K562 (cell line): ENCODE data around the gene ITGB5. TPM values are rescaled to one million over a fixed set of nuclear protein-coding genes. Genes with fewer than 3 reads are reported as not detected.

Experiments used
- ATAC-seq: fragments of 200-7000 bp; cut with Tn5 transposase; 3 replicates; pipeline ENCODE4 v1.9.1; 2020; ENCODE audit warnings: moderate library complexity
- BruUV-seq: library from RNA; stranded (reverse); fragments of 400-500 nt; replicated peaks from 2 replicates; lab custom pipeline; 2021; lab: Mats Ljungman, UMichigan
- CTCF ChIA-PET: fragments of 300-600 bp; formaldehyde crosslinking; extraction: SDS; loops from one replicate; lab custom pipeline; 2021; ENCODE audit warnings: low intra/inter-chr PET ratio; lab: Yijun Ruan, JAX
- POLR2A ChIA-PET: fragments of 300-600, 350-650 bp; sonication (Branson Sonifier 250); formaldehyde crosslinking; extraction: SDS; loops from one replicate; lab custom pipeline; 2021; ENCODE audit warnings: antibody characterized with exemption, inconsistent platforms; lab: Yijun Ruan, JAX
- DNase-seq, 4 experiments: peaks; one replicate each; pipeline versions ENCODE4 v3.0.0 to v3.0.0-alpha.2; 2011 to 2018; ENCODE audit warnings: low spot score in 3 of 4, mixed read lengths in 3 of 4; ENCODE audit errors: extremely low read depth in 1 of 4
- FAIRE-seq: peaks from 2 replicates; lab custom pipeline; 2011; peaks lifted over from hg19 to GRCh38; lab: Jason Lieb, UNC
- H2AFZ ChIP-seq: 2 replicates; pipeline ENCODE4 v1.6.0; 2011; ENCODE audit warnings: low read depth, low read length, control low read depth, inconsistent platforms
- H3K27ac ChIP-seq: fragments of 200-600 bp; 3 replicates; pipeline ENCODE4 v1.8.0; 2011; ENCODE audit warnings: low read depth, mild to moderate bottlenecking, control low read depth, inconsistent platforms, low read length, moderate library complexity, mixed read lengths; ENCODE audit errors: extremely low read depth
- H3K27me3 ChIP-seq, 2 experiments: fragments of 300-600 bp in 1 of 2; 2 replicates in 1 of 2; 3 replicates in 1 of 2; pipeline versions ENCODE4 v1.6.0 to v1.8.0; 2011; ENCODE audit warnings: inconsistent platforms in 2 of 2, low read length in 2 of 2, mild to moderate bottlenecking in 1 of 2, mixed read lengths in 1 of 2, moderate library complexity in 1 of 2; ENCODE audit not compliant: control insufficient read depth in 2 of 2, insufficient read depth in 2 of 2
- H3K36me3 ChIP-seq: fragments of 300-600 bp; 3 replicates; pipeline ENCODE4 v1.8.0; 2011; ENCODE audit warnings: mild to moderate bottlenecking, low read length, inconsistent platforms; ENCODE audit not compliant: control insufficient read depth, insufficient read depth
- H3K4me1 ChIP-seq, 2 experiments: fragments of 200-600 bp in 1 of 2; replicated peaks in 1 of 2; 2 replicates in 1 of 2; 3 replicates in 1 of 2; pipeline versions ENCODE4 v1.5.1 to v1.8.0; 2011; ENCODE audit warnings: inconsistent platforms in 2 of 2, low read length in 2 of 2, mild to moderate bottlenecking in 1 of 2, mixed read lengths in 1 of 2, moderate library complexity in 1 of 2; ENCODE audit not compliant: control insufficient read depth in 2 of 2, insufficient read depth in 2 of 2
- H3K4me2 ChIP-seq: 2 replicates; pipeline ENCODE4 v1.6.1; 2011; ENCODE audit warnings: low read length, control low read depth, inconsistent platforms, mixed read lengths; ENCODE audit not compliant: insufficient read depth
- H3K4me3 ChIP-seq: fragments of 200-600 bp; sonication (generic), shearing (Covaris generic); 2 replicates; pipeline ENCODE4 v1.5.1; 2016; ENCODE audit warnings: control low read depth, inconsistent platforms
- H3K79me2 ChIP-seq: fragments of 200-600 bp; 3 replicates; pipeline ENCODE4 v1.8.0; 2011; ENCODE audit warnings: low read length, inconsistent platforms; ENCODE audit not compliant: control insufficient read depth, insufficient read depth
- H3K9ac ChIP-seq, 2 experiments: 2 replicates each; pipeline versions ENCODE4 v1.6.0 to v1.6.1; 2011; ENCODE audit warnings: low read depth in 2 of 2, low read length in 2 of 2, control low read depth in 1 of 2, inconsistent platforms in 1 of 2, mild to moderate bottlenecking in 1 of 2, mixed read lengths in 1 of 2; ENCODE audit not compliant: insufficient read depth in 1 of 2
- H3K9me1 ChIP-seq: one replicate; pipeline ENCODE4 v1.6.0; 2011; ENCODE audit warnings: inconsistent platforms, mild to moderate bottlenecking, low read length, moderate library complexity; ENCODE audit not compliant: control insufficient read depth, insufficient read depth
- H3K9me3 ChIP-seq: replicated peaks from 2 replicates; pipeline ENCODE4 v1.5.1; 2011; ENCODE audit warnings: low read depth, low read length, inconsistent platforms; ENCODE audit not compliant: control insufficient read depth, insufficient read depth
- H4K20me1 ChIP-seq: replicated peaks from 2 replicates; pipeline ENCODE4 v1.6.1; 2011; ENCODE audit warnings: low read length, inconsistent platforms, mixed read lengths; ENCODE audit not compliant: control insufficient read depth, insufficient read depth
- CHD2 ChIP-seq: IDR thresholded peaks from 2 replicates; pipeline ENCODE4 v1.6.1; 2011; ENCODE audit warnings: low read depth, low read length
- E2F8 ChIP-seq: fragments of 450-650 bp; IDR thresholded peaks from 2 replicates; pipeline ENCODE4 v1.7.1; 2018; ENCODE audit warnings: mild to moderate bottlenecking, low read depth; ENCODE audit not compliant: partially characterized antibody
- PYGO2 ChIP-seq: fragments of 450-650 bp; IDR thresholded peaks from 2 replicates; pipeline ENCODE4 v1.6.1; 2016; ENCODE audit warnings: mild to moderate bottlenecking, missing genetic modification characterization, moderate library complexity, missing compliant biosample characterization
- SMARCE1 ChIP-seq: fragments of 450-650 bp; IDR thresholded peaks from 2 replicates; pipeline ENCODE4 v1.7.1; 2016; ENCODE audit warnings: mild to moderate bottlenecking
- U2AF1 ChIP-seq: fragments of 200-400 bp; formaldehyde crosslinking; optimal IDR thresholded peaks from 2 replicates; pipeline ENCODE3; 2017; ENCODE audit warnings: mild to moderate bottlenecking, low read depth, low read length, moderate library complexity
- ZBED1 ChIP-seq: IDR thresholded peaks from 2 replicates; pipeline ENCODE4 v1.6.1; 2014
- ZNF408 ChIP-seq: fragments of 250-450 bp; sonication (Bioruptor Pico); IDR thresholded peaks from 2 replicates; pipeline ENCODE4 v1.4.0; 2020; ENCODE audit warnings: low read depth, mild to moderate bottlenecking, moderate library complexity
- WGBS: fragments of 100-300 bp; shearing (Covaris generic); methylation state at CpG from one replicate; pipeline ENCODE4 v1.1.6; 2016; ENCODE audit warnings: low coverage, mixed read lengths; ENCODE audit not compliant: insufficient coverage; ENCODE audit errors: missing lambda C conversion rate; 5-methylcytosine and 5-hydroxymethylcytosine counted together
- in situ Hi-C: fragments of 300-500 bp; cut with MboI; formaldehyde crosslinking; loops from 4 replicates; pipeline ENCODE4 v1.15.0; 2018; ENCODE audit warnings: inconsistent platforms, mixed read lengths
- intact Hi-C: fragments of 100-400 bp; cut with micrococcal nuclease; formaldehyde crosslinking; loops from 2 replicates; pipeline ENCODE4 v1.14.2; 2022
- polyA plus RNA-seq, 8 experiments: library from polyadenylated mRNA; depleted of rRNA in 4 of 8; stranded (reverse) in 5 of 8; unstranded in 3 of 8; fragments of >200 nt; fragmentation: Nextera tagmentation in 2 of 8; fragmentation: Illumina TruSeq in 1 of 8; extraction: Ambion mirVana in 2 of 8; extraction: Trizol in 1 of 8; gene quantifications; 2 replicates each; pipeline versions ENCODE4 v1.2.1 to v1.2.3, GENCODE V29; 2011 to 2014; ENCODE audit warnings: inconsistent platforms in 1 of 8, missing spikeins in 1 of 8
- total RNA-seq, 7 experiments: library from RNA; depleted of rRNA in 6 of 7; stranded (reverse); fragments of >200 nt in 6 of 7; fragmentation: Illumina TruSeq in 2 of 7; extraction: Trizol in 2 of 7; gene quantifications; 2 replicates each; pipeline versions ENCODE4 v1.2.1 to v1.2.3, GENCODE V29; 2011 to 2021; ENCODE audit warnings: low replicate concordance in 1 of 7

ITGB5 gene
- total and polyA plus RNA-seq, 9 of the 15 experiments (the other 6 are each of a cell fraction or from before 2014, with no cell fraction given) = 1.7 to 46.8 (median 9.9) TPM

- Histone ChIP-seq H3K9ac (no peak overlapping the region), H3K27ac (no peak overlapping the region), H2AFZ (no peak overlapping the region), H3K9me1 (no peaks in the 10 kb centered on the region), H4K20me1 (no peaks in the 10 kb centered on the region), H3K9me3 (no peaks in the 10 kb centered on the region), H3K4me3 (no peak overlapping the region), H3K27me3 (no peaks in the 10 kb centered on the region), H3K4me2 (no peak overlapping the region), H3K4me1 (no peaks in the 10 kb centered on the region; a peak in 1 of 5 replicates), H3K79me2 (no peaks in the 10 kb centered on the region), H3K36me3 (no peaks in the 10 kb centered on the region; the same call in 2 of the 3 replicates)
- TF ChIP-seq PYGO2 (tag) (no peak), U2AF1 (no peak), SMARCE1 (no peak), ZNF408 (CRISPR knock-in tag) (no peak), E2F8 (no peak), ZBED1 (no peak), CHD2 (no peak)
- intact Hi-C loops (loop anchor here (2.0 to 10.0 kb wide), 3 partner anchors 225 to 825 kb away; no protein-coding TSS in a partner anchor), in situ Hi-C loops (loop anchor here (5.0 to 10.0 kb wide), 2 partner anchors 142 to 825 kb away; no protein-coding TSS in a partner anchor)
- ATAC-seq (no peak), FAIRE-seq (no peak), DNase-seq (no peak)
- ChIA-PET CTCF (interaction anchor here (2.0 kb wide), 1 partner anchor 142 kb away, joined by 25 read pairs; no protein-coding TSS in a partner anchor), POLR2A (interaction anchor here (0.5 to 1.1 kb wide), 4 partner anchors 15 to 845 kb away, joined by 3 to 4 read pairs (median 4); no protein-coding TSS in a partner anchor)
- 16% methylated on average over 7 of the region's 14 CpGs for WGBS
- BruUV-seq = no TSS peak
These were observed 127.3 kb downstream of the ITGB5 start for GRCh38 chr3:124759666-124760401.
